Activated CD8-positive, alpha-beta memory T cell treated with anti-CD3 and anti-CD28 coated beads, Interleukin-2, amount 50 U/mL, for 24 hours (primary cell): ENCODE data around the gene RNASE13.
A peak's percentile ranks its signal among the peaks of the same experiment; 100 is the strongest.
"Not testable (repeated sequence)": the region's sequence is repeated elsewhere in the genome, so short reads cannot be mapped to it uniquely, and the experiment has no call there.

Source experiments
- DNase-seq: peaks from one replicate; pipeline ENCODE4 v3.0.0-alpha.2; 2020; ENCODE audit errors: extremely low read depth

Gene RNASE13

DNA sequence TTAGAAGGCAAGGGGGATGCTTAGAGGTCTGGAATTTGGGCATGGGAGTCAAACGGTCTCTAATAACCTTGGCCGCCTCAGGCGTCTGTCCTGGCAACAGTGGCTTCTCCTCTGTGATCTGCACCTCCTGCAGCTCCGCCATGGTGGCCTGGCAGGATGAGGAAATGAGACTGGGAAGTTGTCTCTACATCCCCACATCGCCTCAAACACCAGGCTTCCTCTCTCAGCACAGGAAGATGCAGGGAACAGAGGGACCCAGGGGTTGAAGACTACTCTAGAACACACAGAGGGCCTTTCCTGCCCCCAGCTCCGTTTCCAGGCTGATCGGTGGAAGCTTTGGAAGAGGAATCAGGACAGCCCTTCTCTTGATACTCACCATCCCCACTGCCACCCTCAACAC, 11.4 kb downstream of the RNASE13 start:
- no peak for DNase-seq

DNA sequence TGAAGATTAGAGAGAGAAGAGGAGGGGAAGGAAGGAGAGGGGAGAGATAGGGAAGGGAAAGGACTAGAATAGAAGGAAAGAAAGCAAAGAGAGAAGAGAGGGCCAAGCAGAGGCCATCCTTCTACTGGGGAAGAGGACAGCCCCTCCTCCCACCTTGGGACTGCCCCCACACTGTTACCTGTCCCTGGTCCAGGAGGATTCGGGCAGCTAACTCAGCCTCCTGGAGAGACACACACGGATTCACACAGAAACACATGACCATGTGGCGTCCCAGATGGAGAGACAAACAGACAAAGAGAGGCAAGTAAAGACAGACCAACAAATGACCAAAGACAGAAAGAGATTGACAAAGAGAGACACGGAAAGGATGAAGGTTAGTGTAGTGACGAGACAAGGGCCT, 11.9 kb downstream of the RNASE13 start:
- DNase-seq, result no peak

DNA sequence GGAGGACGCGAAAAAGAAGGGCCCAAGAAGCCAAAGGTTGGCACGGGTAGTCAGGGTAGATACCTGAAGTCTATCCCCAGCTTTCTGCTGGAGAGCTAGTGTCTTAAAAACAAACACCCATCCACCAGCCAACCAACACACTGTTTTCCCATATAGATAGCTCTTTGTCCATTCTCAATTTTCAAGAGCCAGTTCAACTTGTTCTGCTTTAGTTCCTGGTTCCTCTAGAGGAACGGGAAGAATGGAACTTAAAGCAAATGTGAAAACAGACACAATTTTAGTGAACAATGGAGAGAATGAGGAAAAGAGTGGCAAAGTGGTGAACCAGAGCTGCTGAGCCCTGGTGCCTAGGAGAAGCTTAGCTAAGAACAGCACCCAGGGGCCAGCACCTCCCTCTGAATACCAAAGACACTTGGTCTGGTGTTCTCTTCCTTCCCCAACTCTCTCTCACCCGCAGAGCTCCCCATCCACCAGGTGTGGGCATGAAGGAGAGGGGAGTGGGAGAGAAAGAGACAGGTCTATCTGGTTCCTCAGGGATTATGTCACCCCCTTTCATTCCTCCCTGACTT, 13.5 kb downstream of the RNASE13 start:
- DNase-seq, result no peak

DNA sequence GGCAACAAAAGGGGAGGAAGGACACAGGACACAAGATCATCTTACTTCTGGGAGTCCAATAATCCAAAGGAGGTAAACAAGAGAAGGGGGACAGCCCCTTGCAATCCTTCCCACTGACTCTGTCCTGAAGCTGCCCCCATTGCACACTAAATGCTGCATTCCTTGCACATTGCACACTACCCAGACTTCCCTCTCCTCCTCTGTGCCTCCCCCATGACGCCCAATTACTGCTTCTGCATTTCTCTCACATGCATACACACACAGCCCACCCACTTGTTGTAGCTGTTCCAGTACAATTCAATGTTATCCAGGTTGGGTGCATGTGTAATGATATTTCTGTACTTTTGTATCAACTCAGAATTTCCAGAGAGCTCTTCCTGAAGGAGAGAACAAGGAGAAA, 15.2 kb downstream of the RNASE13 start:
- no peak for DNase-seq

DNA sequence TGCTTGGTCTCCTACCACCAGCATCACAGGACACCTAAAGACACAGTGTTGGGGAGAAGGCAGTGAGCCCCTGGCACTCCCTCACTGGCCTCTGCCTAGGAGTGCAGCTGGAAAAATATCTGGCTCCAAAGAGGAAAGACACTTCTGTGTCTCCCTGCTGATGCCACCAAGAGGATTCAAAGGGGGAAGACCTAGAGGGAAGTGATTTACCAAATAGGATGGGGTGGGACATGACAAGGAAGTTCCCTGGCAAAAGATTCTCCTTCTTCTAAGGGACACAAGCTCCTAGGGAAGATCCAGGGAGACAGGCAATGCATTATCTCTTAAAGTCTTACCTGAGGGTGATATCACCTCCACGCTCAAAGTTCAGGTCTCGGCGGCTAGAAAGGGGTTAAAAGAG, 15.8 kb downstream of the RNASE13 start:
- DNase-seq, result no peak

DNA sequence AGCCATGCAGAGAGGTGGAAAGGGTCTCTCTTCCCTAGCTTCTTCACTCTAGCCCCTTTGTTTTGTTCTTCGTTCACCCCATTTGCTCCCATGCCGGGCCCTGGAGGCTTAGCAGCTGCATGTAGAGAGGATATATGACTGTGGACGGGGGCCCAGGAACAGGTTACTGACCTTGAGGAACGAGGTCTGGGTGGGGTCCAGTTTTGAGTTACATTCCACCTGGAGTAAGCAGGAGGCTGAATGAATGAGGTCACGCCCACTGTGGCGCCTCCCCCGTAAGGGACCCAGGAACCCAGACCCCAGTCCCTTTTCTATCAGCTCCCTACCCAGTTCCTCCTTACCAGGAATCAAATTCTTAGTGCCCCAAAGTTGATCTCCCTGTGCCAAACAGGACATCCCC, 16.3 kb downstream of the RNASE13 start:
- no peak for DNase-seq

DNA sequence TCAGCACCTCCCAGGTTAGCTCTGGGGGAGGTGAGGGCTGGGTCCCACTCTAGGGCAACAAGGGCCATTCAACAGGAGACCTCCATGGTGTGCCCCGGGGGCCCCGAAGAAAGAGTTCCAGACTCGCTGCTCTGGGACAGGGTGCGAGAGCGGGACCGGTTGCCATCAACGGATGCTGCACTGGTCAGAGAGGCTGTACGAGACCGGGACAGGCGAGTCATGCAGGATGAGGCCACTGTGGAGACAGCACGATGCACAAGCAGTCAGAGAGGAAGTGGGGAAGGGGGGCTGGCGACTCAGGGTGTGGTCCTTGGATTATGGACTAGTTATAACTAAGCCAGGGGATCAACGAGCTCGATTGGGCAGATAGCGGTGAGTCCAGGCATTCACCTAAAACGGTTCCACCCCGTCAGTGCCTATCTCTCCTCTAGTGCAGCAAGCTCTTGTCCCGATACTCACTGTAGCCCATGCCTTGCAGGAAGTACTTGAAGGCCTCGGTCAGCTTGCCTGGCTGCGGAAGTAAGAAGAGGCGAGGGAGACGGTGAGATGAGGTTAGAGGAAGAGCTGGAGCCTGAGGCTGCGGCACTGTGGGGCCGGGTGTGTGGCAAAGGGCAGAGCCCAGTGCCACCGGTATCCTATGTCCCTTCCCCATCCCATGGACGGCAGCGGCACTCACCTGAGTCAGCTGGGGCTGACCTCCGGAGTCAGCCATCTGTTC, 16.9 kb downstream of the RNASE13 start:
- no peak for DNase-seq

DNA sequence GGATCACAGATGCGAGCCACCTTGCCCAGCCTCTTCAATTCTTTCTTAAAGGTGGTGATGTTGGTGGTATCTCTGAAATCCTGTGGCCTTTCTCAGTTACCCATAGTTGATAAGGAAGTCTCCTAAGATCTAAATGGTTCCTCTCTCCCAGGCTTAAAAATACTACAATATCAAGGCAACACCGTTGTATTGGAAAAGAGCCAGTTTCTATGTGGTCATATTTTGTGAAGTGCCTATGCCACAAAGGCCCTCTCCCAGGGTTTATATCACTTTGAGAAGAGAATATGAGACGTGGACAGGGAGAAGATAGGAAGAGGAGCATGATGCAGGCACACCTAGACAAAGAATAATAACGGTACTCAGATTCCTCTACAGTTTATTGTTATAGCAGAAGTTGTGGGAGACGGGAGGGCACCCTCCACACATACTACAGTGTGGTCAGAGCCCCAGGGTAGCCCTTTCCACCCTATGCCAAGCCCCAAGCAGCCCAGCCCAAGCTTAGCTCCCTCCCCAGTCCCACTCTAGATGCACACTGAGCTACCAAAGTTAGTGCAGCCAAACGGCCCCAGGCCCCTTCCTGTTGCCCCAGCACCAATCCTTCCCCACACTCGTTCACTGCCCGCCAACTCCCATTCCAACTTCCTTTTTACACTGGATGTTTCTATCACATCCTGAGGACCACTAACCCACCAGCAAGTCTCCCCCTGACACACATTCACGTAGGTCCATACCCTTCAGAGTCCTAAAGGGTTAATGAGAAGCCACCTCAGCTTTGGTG, 18.0 kb downstream of the RNASE13 start:
- no peak for DNase-seq

DNA sequence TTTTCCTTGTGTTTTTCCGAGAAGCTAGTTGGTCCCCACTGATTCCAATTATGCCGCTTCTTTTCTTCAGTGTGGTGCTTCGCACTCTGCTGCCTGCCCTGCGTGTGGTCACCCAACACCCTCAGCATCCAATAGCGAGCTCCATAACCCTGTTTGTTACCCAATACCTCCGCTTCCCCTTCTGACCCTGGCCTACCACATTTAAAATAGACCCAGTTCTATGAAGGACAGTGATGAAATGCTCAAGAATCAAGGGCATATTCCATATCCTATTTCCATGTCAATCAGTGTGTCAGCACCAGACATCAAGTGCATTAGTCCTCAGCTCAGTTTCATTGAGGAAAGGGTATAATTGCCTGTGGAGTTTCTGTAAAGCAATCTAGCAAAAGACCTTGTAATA, 19.3 kb downstream of the RNASE13 start:
- DNase-seq, result no peak

DNA sequence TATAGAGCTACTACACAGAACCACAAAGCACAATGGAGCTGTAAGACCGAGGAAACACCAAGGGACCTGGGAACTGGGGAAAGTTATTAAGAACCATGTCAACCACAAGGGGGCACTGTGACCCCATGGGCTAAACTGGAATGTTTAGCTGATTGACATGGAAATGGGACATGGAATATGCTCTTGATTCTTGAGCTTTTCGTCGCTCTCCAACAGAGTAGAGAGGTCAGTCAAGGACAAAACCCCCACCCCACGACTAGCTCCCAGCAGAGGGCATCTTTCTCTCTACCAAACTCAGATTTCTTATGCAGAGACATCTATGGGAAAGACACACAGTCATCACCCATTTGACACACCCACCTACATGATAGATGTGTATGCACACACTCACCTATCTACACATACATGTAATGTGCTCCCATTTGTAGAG, 19.8 kb downstream of the RNASE13 start:
- DNase-seq, result peak; percentile 57

DNA sequence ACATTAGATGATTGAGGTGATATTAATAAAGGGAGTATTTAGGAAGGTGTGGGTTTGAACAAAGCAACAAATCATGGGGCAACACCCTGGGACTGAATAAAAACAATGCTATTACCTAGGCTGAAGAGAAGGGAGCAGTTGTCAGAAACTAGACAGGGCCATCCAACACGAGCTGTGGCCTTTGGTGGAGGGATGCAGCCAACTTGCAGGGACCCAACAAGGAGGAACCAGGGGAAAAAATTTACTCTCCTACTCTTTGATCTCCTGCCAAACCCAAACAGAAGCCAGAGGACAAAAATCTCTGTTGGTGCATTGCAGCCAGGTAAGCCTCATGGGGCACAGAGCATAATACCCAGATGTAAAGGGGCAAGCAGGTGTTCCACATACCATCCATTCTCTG, 23.5 kb downstream of the RNASE13 start:
- DNase-seq, result no peak

DNA sequence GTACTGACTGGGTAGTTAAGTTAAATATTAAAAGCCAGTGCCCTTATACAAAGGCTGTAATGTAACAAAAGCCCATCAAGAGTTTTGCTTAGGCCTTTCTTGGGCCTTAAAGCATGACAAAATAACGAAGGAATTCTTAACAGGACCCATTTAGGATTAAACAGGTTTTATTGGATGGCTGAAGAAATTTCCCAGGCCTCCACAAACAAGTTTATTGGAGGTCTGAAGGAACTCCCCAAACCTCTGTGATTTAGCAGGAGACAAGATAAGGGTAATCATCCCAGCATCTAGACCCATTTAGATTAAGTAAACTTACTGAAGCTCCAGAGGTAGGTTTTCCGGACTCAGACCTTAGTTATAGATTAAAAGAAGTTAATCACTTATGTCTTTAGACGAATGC, 24.9 kb downstream of the RNASE13 start:
- DNase-seq, result not testable (repeated sequence)

DNA sequence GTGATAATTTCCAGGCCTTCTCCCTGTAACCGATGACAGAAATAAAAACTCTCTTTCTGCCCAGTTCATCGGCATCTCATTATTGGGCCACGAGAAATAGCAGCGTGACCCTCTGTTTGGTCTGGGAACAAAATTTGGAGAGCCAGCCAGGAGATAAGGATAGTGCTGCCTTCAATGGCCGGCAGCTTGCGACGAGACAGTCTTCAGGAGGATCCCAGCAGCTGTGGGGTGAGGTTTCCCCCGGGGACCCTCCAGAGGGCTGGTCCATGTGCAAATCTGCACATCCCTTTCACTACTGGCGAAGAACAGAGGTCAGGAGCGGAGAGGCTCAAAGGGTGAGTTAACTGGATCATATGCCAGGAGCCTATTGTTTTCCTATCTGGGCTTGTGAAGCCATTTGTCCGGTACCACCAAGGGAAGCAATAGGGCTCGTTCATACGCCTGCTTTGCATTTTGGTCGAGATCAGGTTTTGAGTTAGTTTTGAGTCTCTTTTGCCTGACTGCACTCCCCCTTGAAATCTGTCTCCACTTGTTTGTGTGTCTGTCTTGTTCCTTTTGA, 30.7 kb downstream of the RNASE13 start:
- no peak for DNase-seq

DNA sequence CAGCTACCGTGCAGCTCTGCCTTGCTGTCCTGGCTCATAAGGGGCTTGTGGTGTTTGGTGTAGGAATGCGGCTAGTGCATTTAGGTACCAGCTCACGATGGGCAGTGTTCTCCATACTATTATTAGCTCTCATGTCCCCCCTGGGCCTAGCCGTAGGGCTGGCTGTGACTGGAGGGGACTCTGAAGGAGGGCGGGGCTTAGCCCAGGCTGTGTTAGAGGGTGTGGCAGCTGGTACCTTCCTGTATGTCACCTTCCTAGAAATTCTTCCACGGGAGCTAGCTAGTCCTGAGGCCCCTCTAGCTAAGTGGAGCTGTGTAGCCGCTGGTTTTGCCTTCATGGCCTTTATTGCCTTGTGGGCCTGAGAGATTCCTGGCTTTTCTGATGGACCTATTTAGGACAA, 33.4 kb downstream of the RNASE13 start:
- no peak for DNase-seq

DNA sequence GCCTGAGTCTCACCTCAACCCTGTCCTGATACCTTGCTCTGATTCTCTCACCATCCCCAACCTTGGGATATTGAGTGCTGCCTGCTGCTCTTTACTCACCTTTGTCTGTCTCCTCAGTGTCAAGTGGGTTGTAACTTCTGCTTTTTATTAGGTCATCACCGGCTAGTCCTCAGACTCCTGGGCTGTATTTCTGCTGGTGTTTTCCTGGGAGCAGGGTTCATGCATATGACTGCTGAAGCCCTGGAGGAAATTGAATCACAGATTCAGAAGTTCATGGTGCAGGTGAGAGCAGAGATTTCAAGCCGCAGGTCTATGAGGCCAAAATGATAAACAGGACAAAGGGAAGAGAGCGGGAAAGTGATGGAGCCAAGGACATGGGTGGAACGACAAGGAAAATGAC, 35.0 kb downstream of the RNASE13 start:
- DNase-seq, result no peak

DNA sequence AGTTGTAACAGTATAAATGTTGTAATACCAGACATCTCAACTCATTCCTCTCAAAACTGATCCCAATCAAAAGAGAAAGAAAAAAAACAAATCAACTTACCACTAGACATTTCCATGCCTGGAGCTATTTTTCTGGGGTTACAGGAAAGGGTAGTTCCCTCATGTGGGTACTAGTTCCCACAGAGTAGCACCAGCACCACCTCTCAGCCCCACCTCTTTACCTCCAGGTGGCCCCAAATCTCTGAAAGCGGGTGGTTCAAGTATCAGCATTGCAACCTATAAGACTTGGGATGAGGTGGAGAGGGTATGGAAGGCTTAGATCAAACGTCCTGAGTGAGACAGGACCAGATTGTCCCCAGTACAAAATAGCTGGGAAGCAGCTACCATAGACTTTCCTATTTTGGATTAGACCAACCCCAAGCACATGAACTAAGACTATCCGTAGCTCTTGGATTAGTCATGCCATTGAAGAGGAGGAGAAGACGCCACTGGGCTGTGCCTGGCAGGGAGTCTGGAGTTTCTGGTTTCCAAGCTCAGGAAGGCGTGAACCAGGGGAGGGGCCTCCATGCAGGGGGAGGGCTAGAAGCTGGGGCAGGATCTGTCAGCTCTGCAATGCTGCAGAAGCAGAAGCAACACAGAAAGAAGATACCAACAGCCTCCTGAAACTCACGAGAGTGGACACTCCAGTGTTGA, 35.8 kb downstream of the RNASE13 start, which contains the start of gene SLC39A2:
Gene SLC39A2, plus strand, starts transcription at position 620 of the 693 bp plus-strand sequence. CDS start 154 bp downstream, outside the sequence.
- no peak for DNase-seq

DNA sequence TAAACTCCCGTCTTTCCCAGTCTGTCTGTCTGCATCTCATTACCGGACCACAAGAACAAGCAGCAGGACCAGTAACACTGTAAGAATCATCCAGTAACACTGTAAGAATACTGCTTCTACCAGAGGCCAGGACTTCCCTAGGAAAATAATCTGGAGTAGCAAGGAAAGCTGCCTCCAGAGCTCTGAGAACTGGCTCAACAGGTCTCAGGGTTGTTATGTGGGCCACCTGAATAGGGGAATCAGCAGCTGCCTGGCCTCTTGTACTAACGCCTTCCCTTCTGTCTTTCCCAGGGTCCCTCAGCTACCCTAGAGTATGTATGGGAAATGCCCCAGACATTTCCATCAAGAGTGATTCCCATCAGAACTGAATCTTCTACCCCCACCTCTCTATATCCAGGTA, 36.5 kb downstream of the RNASE13 start:
- DNase-seq, result no peak

DNA sequence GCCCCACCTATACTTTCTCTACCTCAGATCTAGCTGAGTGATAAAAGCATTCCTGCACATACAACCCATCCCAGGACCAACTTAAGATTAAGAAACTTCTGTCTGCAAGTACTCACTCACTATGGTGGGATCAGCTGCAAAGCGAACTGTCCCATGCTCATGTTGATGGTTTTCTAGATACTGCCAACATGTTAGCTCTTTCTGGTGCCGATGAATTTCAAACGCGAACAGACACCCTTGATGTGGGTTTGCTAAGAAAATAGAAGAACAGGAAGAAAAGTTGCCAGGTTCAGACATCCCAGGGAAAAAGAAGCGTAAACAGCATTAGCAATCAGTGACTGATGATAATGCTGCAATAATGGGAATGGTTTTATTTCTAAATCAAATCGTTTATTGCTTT, 37.0 kb downstream of the RNASE13 start:
- DNase-seq, result no peak

DNA sequence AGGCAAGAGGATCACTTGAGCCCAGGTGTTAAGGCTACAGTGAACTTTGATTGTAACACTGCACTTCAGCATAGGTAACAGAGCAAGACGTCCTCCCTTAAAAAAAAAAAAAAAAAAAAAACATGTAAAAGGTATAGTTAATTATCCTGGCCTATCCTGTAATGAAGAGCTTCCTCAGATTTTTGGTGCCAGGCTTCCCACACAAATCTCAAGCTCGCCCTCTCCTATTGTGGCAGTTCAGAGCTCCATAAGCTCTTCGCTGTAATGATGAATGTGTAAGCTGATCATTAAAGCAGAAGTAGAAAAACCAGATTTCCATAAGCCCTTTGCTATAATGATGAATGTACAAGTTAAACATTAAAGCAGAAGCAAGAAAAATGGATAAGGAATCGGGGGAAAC, 37.5 kb downstream of the RNASE13 start:
- no peak for DNase-seq

DNA sequence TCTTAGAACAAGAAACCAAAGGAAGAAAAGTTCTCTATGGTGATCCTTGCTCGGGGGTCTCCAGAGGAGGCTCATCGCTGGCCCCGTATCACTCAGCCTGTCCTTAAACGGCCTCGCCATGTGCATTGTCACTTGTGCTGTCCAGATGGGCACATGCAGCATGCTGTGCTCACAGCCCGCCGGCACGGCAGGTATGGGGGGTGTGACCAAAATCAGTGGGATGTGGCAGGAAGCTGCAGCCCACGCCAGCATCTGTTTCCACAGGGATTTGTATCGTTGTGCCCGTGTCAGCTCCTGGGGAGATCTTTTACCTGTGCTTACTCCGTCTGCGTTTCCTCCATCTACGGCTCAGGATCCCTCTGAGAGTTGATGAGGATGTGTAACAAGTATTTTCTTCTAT, 38.1 kb downstream of the RNASE13 start:
- DNase-seq, result no peak

DNA sequence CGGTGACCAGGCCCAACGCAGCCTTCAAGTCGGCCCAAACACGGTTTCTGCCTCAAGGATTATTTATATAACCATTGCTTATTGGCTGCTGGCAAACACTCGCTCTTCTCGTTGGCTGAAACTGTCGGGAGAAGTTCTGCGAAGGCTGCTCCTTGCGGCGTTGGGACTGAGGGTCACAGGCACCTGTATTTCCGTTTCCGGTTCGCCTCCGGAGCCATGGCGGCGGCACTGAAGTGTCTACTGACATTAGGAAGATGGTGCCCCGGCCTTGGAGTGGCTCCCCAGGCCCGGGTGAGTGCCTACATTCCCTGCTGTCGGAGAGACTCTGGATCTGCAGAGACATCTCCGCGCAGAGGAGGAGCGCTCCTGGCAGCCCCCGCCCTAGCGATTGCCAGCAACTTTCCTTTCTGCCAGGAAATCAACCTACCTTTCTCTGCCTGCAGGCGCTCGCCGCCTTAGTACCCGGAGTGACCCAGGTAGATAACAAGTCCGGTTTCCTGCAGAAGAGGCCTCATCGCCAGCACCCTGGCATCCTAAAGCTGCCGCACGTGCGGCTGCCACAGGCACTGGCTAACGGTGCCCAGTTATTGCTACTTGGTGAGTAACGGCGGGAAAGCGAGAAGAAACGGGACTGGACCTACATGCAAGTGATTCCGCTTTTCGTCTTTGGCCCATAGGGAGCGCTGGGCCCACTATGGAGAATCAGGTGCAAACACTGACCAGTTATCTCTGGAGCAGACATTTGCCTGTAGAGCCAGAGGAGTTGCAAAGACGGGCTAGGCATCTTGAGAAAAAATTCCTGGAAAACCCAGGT, 44.6 kb downstream of the RNASE13 start, which contains the start of gene METTL17:
Gene METTL17, plus strand, starts transcription at position 194 of the 814 bp plus-strand sequence. Its CDS starts 23 bp downstream, at position 217.
- DNase-seq, result peak; percentile 75
